Inflammatory macrophage treated with lipopolysaccharide for 4 hours (primary cell): ENCODE results near the gene MSH5.
A peak's percentile ranks its signal among the peaks of the same experiment; 100 is the strongest.
"Not testable (repeated sequence)": the region's sequence is repeated elsewhere in the genome, so short reads cannot be mapped to it uniquely, and the experiment has no call there.

ENCODE experiments used
- DNase-seq: peaks from one replicate; pipeline ENCODE4 v3.0.0-alpha.2; 2020

The MSH5 gene

GRCh38 chr6:31780507-31781243 lies 40.9 kb downstream of the MSH5 start:
- DNase-seq = no peak

GRCh38 chr6:31781244-31782125 lies 41.7 kb downstream of the MSH5 start:
- DNase-seq = no peak

- DNase-seq = no peak
These were observed 42.5 kb downstream of the MSH5 start for GRCh38 chr6:31782126-31782855.

GRCh38 chr6:31784098-31784925 lies 44.5 kb downstream of the MSH5 start:
- no peak for DNase-seq

GRCh38 chr6:31785475-31785874 lies 45.7 kb downstream of the MSH5 start:
- no peak for DNase-seq

- DNase-seq = peak; percentile 51
These were observed 51.7 kb downstream of the MSH5 start for GRCh38 chr6:31791324-31792089.

GRCh38 chr6:31792090-31792374 lies 52.2 kb downstream of the MSH5 start:
- DNase-seq = no peak

GRCh38 chr6:31792761-31793171 lies 53.0 kb downstream of the MSH5 start:
- DNase-seq = no peak

GRCh38 chr6:31793927-31794245 lies 54.1 kb downstream of the MSH5 start:
- DNase-seq = not testable (repeated sequence)

GRCh38 chr6:31794294-31794865 lies 54.6 kb downstream of the MSH5 start:
- DNase-seq = no peak

GRCh38 chr6:31794866-31795615 lies 55.2 kb downstream of the MSH5 start:
- no peak for DNase-seq

GRCh38 chr6:31795616-31796298 lies 56.0 kb downstream of the MSH5 start, which contains the start of gene VARS1:
Gene VARS1 (minus strand): TSS chr6:31795752. CDS start chr6:31795217, 535 bp downstream.
- peak; percentile 98 for DNase-seq

GRCh38 chr6:31796993-31797385 lies 57.2 kb downstream of the MSH5 start:
- DNase-seq = no peak

- no peak for DNase-seq
These were observed 57.8 kb downstream of the MSH5 start for GRCh38 chr6:31797588-31797987.

- DNase-seq = no peak
These were observed 60.0 kb downstream of the MSH5 start for GRCh38 chr6:31799781-31800180.

- not testable (repeated sequence) for DNase-seq
These were observed 61.5 kb downstream of the MSH5 start for GRCh38 chr6:31801031-31801927.

- no peak for DNase-seq
These were observed 66.2 kb downstream of the MSH5 start for GRCh38 chr6:31805939-31806469.

GRCh38 chr6:31806470-31807272 lies 66.9 kb downstream of the MSH5 start, which contains the start of gene LSM2:
Gene LSM2 (minus strand): TSS chr6:31806966. CDS start chr6:31806757, 209 bp downstream.
- DNase-seq = peak; percentile 99
